Testis (tissue), 2 donors: Measurements from ENCODE around the gene RNF187.

Experiments
- CTCF ChIP-seq, 3 experiments: fragments of 450-650 bp in 2 of 3; fragments of 200-600 bp in 1 of 3; sonication (generic) in 1 of 3; IDR thresholded peaks; one replicate each; pipeline ENCODE4 v1.5.1; 2016 to 2019; ENCODE audit warnings: antibody characterized with exemption in 3 of 3, mild to moderate bottlenecking in 2 of 3, moderate library complexity in 1 of 3
- POLR2A ChIP-seq: fragments of 450-650 bp; IDR thresholded peaks from one replicate; pipeline ENCODE4 v1.6.1; 2017; ENCODE audit warnings: antibody characterized with exemption, mild to moderate bottlenecking, moderate library complexity

GRCh38 chr1:228497817-228498216 lies 10.6 kb downstream of the RNF187 start:
- TF ChIP-seq CTCF (IDR thresholded peaks at IDR 0.05): no peak
- no peak for TF ChIP-seq POLR2A
